Endodermal cell (in vitro differentiated cells): Measurements from ENCODE around the gene SLC5A2. TPM values are rescaled to one million over a fixed set of nuclear protein-coding genes. Genes with fewer than 3 reads are reported as not detected.

Experiments
- DNase-seq: peaks from one replicate; pipeline ENCODE4 v3.0.0-alpha.2; 2017
- H3K27ac ChIP-seq: 2 replicates; pipeline ENCODE4 v1.5.1; 2013; ENCODE audit warnings: mild to moderate bottlenecking, low read depth, low read length, moderate library complexity
- H3K27me3 ChIP-seq: 2 replicates; pipeline ENCODE4 v1.6.1; 2013; ENCODE audit warnings: mild to moderate bottlenecking, low read length, moderate library complexity; ENCODE audit not compliant: insufficient read depth, control insufficient read depth, poor library complexity, severe bottlenecking
- H3K36me3 ChIP-seq: 2 replicates; pipeline ENCODE4 v1.7.0; 2013; ENCODE audit warnings: mild to moderate bottlenecking, low read length, moderate library complexity; ENCODE audit not compliant: control insufficient read depth, insufficient read depth
- H3K4me1 ChIP-seq: one replicate; pipeline ENCODE4 v1.7.0; 2013; ENCODE audit warnings: low read length; ENCODE audit not compliant: control insufficient read depth, insufficient read depth
- H3K4me3 ChIP-seq: 2 replicates; pipeline ENCODE4 v1.5.1; 2013; ENCODE audit warnings: mild to moderate bottlenecking, low read length, moderate library complexity
- H3K9ac ChIP-seq: 2 replicates; pipeline ENCODE4 v1.6.1; 2013; ENCODE audit warnings: mild to moderate bottlenecking, low read length, moderate library complexity; ENCODE audit not compliant: poor library complexity, severe bottlenecking; ENCODE audit errors: extremely low read depth
- H3K9me3 ChIP-seq: 2 replicates; pipeline ENCODE4 v1.6.1; 2013; ENCODE audit warnings: mild to moderate bottlenecking, low read length, moderate library complexity; ENCODE audit not compliant: control insufficient read depth
- H3K27ac Mint-ChIP-seq: 2 replicates; pipeline ENCODE4 v1.8.0; 2020; ENCODE audit warnings: mixed read lengths
- H3K27me3 Mint-ChIP-seq: 2 replicates; pipeline ENCODE4 v1.8.0; 2021; ENCODE audit warnings: mild to moderate bottlenecking, mixed read lengths; ENCODE audit not compliant: insufficient read depth
- H3K36me3 Mint-ChIP-seq: 2 replicates; pipeline ENCODE4 v1.8.0; 2020; ENCODE audit warnings: low read depth, mixed read lengths
- H3K4me1 Mint-ChIP-seq: 2 replicates; pipeline ENCODE4 v1.8.0; 2020; ENCODE audit warnings: mixed read lengths
- H3K4me3 Mint-ChIP-seq: 2 replicates; pipeline ENCODE4 v1.8.0; 2020; ENCODE audit warnings: mild to moderate bottlenecking, moderate library complexity, mixed read lengths
- H3K9me3 Mint-ChIP-seq: 2 replicates; pipeline ENCODE4 v1.8.0; 2020; ENCODE audit warnings: mild to moderate bottlenecking, mixed read lengths
- WGBS, 2 experiments: methylation state at CpG; one replicate each; pipeline versions ENCODE4 v1.1.5 to v1.1.7; 2013; ENCODE audit warnings: missing lambda C conversion rate in 2 of 2, mixed read lengths in 1 of 2; ENCODE audit not compliant: insufficient coverage in 1 of 2, insufficient read length in 1 of 2; 5-methylcytosine and 5-hydroxymethylcytosine counted together
- total RNA-seq, 2 donors: library from RNA; stranded (reverse); fragmentation: NEBNext Ultra II Directional in 1 of 2; extraction: Animal tissue kit (Norgen Biotek cat#: 25700) in 1 of 2; gene quantifications; 2 replicates in 1 of 2; 3 replicates in 1 of 2; pipeline ENCODE4 v1.2.1, GENCODE V29; 2021
- TF ChIP-seq, protein P1 (sequence below): fragments of 200-600 bp; sonication (generic); conservative IDR thresholded peaks from 2 replicates; pipeline ENCODE4 v1.5.0; 2021; ENCODE audit warnings: antibody characterized with exemption, mild to moderate bottlenecking

The SLC5A2 gene
- total RNA-seq, 2 donors from 2014 or later, result 0.22 to 0.24 TPM

DNA sequence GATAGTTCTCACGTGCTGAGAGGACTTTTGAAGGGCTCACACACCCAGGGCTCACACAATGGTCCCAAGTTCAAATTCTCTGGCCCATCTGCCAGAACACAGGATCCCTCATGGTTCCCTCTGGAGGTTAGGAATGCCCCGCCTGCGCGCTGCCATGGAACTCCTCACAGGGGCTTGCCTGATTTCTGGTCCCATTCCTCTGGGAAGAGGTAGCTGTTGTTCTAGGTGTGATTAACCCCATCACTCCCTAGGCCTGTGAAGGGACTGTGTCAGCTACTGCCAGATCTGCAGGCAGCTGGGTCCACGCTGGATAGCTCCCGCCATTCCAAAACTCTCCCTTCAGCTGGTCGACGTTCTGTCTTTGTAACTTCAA lies 25.9 kb upstream of the SLC5A2 start:
- no peak overlapping the region for H3K27ac Mint-ChIP-seq
- WGBS, 2 experiments, result 90 to 92% methylated on average over 7 to 8 of the region's 8 CpGs

DNA sequence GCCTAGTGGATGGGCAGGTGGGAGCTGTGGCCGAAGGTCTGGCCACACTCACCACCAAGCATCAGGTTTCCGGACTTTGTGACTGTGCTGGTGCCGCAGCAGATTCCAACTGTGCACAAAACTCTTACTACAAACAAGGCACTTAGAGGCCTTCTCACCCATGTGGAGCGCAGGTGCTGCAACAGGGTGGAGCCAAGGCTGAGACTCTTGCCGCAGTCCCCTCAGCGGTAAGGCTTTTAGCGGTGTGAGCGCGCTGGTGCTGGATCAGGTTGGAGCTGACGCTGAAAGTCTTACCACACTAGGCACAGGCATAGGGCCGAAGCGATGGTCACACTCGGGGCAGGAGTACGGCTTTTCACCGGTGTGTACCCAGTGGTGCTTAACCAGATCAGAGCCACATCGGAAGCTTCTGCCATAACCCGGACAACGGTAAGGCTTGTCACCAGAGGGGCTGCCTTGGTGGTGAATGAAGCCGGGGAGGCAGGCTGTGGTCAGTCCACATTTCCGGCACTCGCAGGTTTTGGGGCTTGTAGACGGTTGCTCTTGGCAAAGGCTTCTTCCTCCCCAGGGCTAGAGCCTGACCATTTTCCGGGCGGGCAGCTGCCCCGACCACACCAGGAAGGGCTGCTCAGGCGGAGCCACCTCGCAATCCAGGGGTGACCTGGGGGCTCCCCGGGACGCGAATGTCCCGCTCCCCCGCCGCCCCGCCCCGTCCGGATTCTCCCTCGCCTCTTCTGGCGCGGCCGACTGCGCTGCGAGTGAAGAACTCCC lies 24.7 kb upstream of the SLC5A2 start:
- H3K27ac ChIP-seq, result peak overlapping the region; percentile 98
- peaks cover 2% of the 10 kb centered on the region for H3K4me1 ChIP-seq
- H3K27me3 ChIP-seq, result no peaks in the 10 kb centered on the region
- Mint-ChIP-seq H3K4me1 (peaks cover 13% of the 10 kb centered on the region), H3K27ac (peak overlapping the region; percentile 97), H3K27me3 (no peaks in the 10 kb centered on the region), H3K9me3 (no peaks in the 10 kb centered on the region), H3K4me3 (peak overlapping the region; percentile 76), H3K36me3 (peaks cover 9% of the 10 kb centered on the region)
- 3 to 4% methylated on average over 18 to 42 of the region's 42 CpGs for WGBS, 2 experiments
- DNase-seq, result peak; percentile 87
- H3K9ac ChIP-seq, result peak overlapping the region; percentile 97
- peaks cover 28% of the 10 kb centered on the region for H3K36me3 ChIP-seq
- peak overlapping the region; percentile 89 for H3K4me3 ChIP-seq
- TF ChIP-seq, protein P1, sequence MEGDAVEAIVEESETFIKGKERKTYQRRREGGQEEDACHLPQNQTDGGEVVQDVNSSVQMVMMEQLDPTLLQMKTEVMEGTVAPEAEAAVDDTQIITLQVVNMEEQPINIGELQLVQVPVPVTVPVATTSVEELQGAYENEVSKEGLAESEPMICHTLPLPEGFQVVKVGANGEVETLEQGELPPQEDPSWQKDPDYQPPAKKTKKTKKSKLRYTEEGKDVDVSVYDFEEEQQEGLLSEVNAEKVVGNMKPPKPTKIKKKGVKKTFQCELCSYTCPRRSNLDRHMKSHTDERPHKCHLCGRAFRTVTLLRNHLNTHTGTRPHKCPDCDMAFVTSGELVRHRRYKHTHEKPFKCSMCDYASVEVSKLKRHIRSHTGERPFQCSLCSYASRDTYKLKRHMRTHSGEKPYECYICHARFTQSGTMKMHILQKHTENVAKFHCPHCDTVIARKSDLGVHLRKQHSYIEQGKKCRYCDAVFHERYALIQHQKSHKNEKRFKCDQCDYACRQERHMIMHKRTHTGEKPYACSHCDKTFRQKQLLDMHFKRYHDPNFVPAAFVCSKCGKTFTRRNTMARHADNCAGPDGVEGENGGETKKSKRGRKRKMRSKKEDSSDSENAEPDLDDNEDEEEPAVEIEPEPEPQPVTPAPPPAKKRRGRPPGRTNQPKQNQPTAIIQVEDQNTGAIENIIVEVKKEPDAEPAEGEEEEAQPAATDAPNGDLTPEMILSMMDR, result no peak
- no peaks in the 10 kb centered on the region for H3K9me3 ChIP-seq

More for the DNA sequence above, 25.9 kb upstream of the SLC5A2 start:
- DNase-seq, result no peak
- no peaks in the 10 kb centered on the region for H3K27me3 ChIP-seq
- Mint-ChIP-seq H3K27me3 (no peaks in the 10 kb centered on the region), H3K9me3 (no peaks in the 10 kb centered on the region), H3K4me1 (peaks cover 21% of the 10 kb centered on the region), H3K36me3 (peaks cover 3% of the 10 kb centered on the region), H3K4me3 (no peak overlapping the region)
- H3K36me3 ChIP-seq, result peaks cover 24% of the 10 kb centered on the region
- no peak overlapping the region for H3K9ac ChIP-seq
- no peaks in the 10 kb centered on the region for H3K9me3 ChIP-seq
- H3K4me3 ChIP-seq, result peak overlapping the region; percentile 89
- H3K27ac ChIP-seq, result no peak overlapping the region
- peaks cover 11% of the 10 kb centered on the region for H3K4me1 ChIP-seq
- TF ChIP-seq, protein P1, result no peak

DNA sequence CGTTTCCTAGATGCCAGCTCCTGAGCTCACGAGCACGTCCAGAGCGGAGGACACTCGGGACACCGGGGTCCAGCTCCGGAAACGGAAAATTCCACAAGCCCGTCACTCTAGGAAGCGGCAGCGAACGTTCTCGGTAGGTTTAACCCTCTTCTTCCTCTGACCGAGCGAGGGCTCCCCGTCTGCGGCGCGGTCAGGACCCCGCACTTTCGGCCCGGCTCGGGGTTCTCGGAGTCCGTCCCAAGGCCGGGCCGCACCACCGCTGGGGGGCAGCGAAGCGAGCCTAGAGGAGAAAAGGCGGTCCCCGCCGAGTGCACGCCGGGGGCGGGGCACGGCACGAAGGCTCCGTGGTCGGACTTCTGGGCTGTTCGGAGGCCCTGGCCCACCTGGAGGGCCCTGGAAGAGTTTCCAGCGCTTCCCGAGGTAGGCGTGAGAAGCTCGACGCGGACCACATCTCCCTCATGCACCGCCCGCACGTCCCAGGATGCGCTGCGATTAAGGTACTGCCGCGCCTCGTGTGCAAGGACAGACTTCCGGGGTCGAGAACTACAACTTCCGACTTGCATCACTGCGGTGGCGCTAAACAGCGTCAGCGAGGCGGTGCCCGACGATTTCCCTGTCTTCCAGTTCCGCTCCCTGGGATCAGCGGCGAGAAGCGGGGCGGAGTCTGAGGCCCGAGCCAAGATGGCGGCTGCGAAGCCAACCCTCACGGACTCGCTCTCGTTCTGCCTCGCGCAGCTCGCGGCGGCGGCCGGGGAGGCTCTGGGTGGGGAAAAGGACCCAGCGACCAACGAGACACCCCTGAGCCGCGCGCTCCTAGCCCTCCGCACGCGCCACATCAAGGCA lies 23.9 kb upstream of the SLC5A2 start, which contains the start of gene ARMC5:
Gene ARMC5 (plus strand): TSS at position 658 of the 843 bp plus-strand sequence. CDS start 24 bp downstream, at position 682.
- Histone ChIP-seq H3K9ac (peak within 1 kb of the TSS; percentile 97), H3K4me3 (peak within 1 kb of the TSS; percentile 91), H3K27ac (peak within 1 kb of the TSS; percentile 98), H3K27me3 (no peaks in the 10 kb centered on the region), H3K4me1 (no peaks in the 10 kb centered on the region), H3K9me3 (no peaks in the 10 kb centered on the region), H3K36me3 (peaks cover 36% of the 10 kb centered on the region)
- peaks cover 6% of the 10 kb centered on the region for H3K4me1 Mint-ChIP-seq
- peaks cover 15% of the 10 kb centered on the region for H3K36me3 Mint-ChIP-seq
- no peaks in the 10 kb centered on the region for H3K27me3 Mint-ChIP-seq
- H3K27ac Mint-ChIP-seq, result peak within 1 kb of the TSS; percentile 97
- H3K9me3 Mint-ChIP-seq, result no peaks in the 10 kb centered on the region
- peak; percentile 98 for DNase-seq
- peak within 1 kb of the TSS; percentile 76 for H3K4me3 Mint-ChIP-seq
- TF ChIP-seq, protein P1, result peak; percentile 68
- 0% methylated on average over 65 to 91 of the region's 91 CpGs for WGBS, 2 experiments
